GM19397 (cell line): ENCODE measurements around the gene PDGFA.

Source experiments
- ATAC-seq: cut with Tn5 transposase; IDR thresholded peaks from one replicate; pipeline ENCODE4 v1.9.1; 2021; ENCODE audit warnings: mild to moderate bottlenecking, moderate library complexity; ENCODE audit not compliant: unreplicated experiment

Gene PDGFA

GRCh38 chr7:519484-520390, at the start of gene PDGFA:
Gene PDGFA (minus strand): TSS chr7:519846. CDS start chr7:519001, 845 bp downstream.
- no peak for ATAC-seq

- ATAC-seq = no peak
These were observed 48.6 kb upstream of the PDGFA start for GRCh38 chr7:568031-568951.

GRCh38 chr7:567305-567883, 47.7 kb upstream of the PDGFA start:
- no peak for ATAC-seq

DNA sequence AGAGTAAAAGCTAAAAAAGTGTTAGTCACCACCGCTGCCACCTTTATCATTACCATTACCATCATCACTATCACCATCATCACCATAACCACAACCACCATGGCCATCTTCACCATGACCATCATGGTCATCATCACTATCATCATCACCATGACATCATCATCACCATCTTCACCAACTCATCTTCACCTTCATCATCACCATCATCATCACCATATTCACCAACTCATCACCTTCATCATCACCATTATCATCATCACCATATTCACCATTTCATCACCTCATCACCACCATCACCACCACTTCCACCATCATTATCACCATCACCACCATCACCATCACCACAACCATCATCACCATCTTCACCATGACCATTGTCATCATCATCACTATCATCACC, 46.5 kb upstream of the PDGFA start:
- ATAC-seq = no peak

GRCh38 chr7:564176-564865, 44.7 kb upstream of the PDGFA start:
- no peak for ATAC-seq

- no peak for ATAC-seq
These were observed 44.1 kb upstream of the PDGFA start for GRCh38 chr7:563629-564170.

DNA sequence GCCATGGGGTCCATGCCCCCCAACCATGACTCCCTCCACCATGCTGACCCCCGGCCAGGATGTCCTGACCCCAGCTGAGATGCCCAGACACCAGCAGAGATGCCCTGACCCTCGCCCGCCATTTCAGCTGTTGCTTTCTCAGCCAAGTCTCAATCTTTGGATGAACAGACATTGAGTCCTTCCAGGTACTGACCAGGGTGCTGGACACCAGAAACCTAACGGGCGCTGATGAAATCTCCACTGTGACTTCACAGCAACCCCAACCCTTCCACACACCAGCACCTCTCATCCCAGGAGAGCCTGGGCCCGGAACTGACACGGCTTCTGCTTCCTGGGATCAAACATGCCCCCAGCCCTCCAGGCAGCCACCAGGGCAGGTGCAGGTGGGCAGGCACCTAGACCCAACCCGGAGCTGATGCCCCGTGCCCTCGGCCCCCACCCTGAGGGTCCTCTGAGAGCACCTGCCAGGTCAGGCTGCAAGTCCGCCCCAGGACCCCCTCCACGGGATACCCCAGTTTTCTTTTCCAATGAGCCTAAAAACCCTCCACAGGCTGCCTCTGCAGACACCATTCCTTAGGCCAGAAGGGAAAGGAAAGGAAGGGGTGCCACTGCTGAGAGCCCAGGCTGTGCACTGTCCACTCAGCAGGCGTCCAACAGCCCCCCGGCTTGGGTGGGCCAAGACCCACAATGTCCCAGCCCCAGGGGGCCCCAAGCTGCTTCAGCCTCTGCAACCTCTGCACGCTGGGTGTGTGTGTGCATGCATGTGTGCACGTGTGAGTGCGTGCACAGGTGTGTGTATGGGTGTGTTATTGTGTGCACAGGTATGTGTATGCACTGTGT, 43.4 kb upstream of the PDGFA start:
- ATAC-seq = no peak

GRCh38 chr7:562374-562675, 42.7 kb upstream of the PDGFA start:
- no peak for ATAC-seq

- ATAC-seq = no peak
These were observed 42.2 kb upstream of the PDGFA start for GRCh38 chr7:561631-562373.

- no peak for ATAC-seq
These were observed 41.5 kb upstream of the PDGFA start for GRCh38 chr7:560966-561630.

DNA sequence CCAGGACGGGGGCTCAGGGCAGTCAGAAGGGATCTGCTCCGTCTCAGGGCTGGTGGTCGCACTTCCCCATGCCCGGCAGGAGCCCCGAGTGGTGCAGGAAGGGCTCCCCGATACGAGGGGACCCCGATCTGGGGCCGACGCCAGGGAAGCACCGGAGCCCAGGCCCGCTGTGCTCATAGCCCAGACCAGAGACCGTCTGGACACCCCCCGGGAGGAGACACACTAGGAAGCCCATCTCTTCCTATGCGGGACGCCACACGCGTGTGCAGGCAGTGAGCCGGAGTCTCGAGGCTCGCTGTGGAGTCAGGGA, 39.7 kb upstream of the PDGFA start:
- ATAC-seq = no peak

DNA sequence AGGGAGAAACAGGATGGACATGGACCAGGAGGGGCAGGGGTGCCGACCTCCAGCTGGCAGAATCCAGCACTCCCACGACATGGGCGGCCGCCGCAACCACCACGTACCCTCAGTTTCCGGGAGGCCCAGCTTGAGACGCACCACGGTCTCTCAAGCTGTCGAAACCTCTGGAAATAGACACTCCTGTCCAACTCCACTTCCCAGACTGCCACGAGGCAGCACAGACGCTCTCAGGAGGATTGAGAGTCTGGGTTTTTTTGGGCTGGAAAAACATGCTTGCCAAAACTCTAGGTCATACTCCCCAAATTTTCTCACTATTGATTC, 37.9 kb upstream of the PDGFA start:
- ATAC-seq = no peak

GRCh38 chr7:556837-557557, 37.4 kb upstream of the PDGFA start:
- no peak for ATAC-seq

DNA sequence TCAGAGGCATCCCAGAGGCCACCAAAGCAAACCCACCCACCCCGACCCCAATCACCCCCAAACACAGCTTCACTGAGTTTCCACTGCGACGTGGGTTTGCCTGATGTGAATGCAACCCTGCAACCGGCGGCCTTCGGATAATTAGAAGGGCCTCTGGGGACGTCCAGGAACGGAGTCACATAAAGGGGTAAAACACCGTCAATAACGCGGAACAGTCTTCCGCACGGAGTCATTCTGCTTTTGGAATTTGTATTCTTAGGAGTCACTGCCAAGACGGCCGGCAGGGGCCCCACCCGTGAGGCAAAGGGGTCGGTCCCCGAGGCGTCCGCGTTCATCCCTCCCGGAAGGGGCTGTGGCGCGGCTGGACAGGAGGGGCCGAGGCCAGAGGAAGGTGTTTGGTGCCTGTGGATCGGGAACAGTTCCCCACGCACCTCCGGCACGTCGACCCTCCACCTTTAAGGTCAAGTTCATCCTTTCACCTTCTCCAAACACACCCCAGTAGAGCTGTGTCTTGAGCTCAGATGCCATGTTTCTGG, 36.7 kb upstream of the PDGFA start:
- ATAC-seq = no peak

- ATAC-seq = no peak
These were observed 36.0 kb upstream of the PDGFA start for GRCh38 chr7:555551-556160.

DNA sequence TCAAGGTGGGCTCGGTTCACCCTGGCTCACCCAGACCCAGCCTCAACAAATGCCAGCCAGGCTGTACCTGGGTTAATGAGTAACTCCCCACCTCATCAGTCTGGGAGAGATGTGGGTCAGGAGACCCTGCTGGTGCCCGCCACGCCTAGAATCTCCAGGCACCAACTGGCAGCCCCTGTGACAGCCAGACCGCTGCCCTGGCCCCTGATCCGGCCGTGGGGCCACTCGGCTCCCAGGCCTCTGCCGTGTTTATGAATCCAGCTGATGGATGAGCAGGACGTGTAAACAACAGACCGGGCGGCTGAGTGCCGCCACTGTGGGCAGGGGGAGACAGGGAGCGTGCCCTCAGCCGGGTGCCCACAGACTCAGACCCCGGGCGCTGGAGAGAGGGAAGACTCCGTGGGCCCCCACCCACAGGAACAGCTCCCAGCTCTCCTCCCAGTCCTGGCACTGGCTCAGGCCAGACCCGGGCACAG, 34.0 kb upstream of the PDGFA start:
- ATAC-seq = no peak

GRCh38 chr7:552868-553635, 33.4 kb upstream of the PDGFA start:
- ATAC-seq = no peak
